ENCODE data around the gene IFNGR1. TPM values are rescaled to one million over a fixed set of nuclear protein-coding genes. Genes with fewer than 3 reads are reported as not detected.

IFNGR1 gene
- total RNA-seq, 2 donors from 2014 or later, result 23.7 to 30.2 TPM

DNA sequence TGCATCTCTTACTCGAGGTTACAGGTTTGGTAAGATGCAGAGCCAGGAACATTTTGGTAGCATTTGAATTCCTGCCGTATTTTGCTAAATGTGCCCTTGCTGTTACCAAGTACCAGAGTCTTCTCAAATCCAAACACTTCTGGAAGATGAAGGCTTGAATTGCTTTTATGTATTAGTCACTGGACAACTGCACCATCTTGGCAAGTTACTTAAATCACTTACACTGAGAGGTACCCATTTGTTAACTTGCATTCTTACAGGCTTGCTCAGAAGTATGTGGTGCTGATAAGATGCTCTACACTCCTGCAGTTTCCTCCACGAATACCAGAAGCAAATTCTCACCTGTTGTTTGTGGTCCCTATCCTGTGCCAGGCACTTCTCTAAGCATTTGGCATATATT lies 58.4 kb downstream of the IFNGR1 start:
- H3K27ac Mint-ChIP-seq, result no peak overlapping the region
- Histone ChIP-seq H3K27me3 (ENCODE audit: control insufficient read depth, insufficient read depth, low read length, poor library complexity, severe bottlenecking) (no peaks in the 10 kb centered on the region), H3K4me3 (ENCODE audit: low read length) (no peak overlapping the region), H3K9me3 (ENCODE audit: control insufficient read depth, low read length) (peaks cover 42% of the 10 kb centered on the region), H3K36me3 (ENCODE audit: control insufficient read depth, insufficient read depth, low read length) (no peaks in the 10 kb centered on the region), H3K4me1 (ENCODE audit: control insufficient read depth, insufficient read depth, low read length) (no peaks in the 10 kb centered on the region), H3K27ac (ENCODE audit: low read depth, low read length) (no peak overlapping the region), H3K9ac (ENCODE audit: extremely low read depth, low read length, poor library complexity, severe bottlenecking) (no peak overlapping the region)
- H3K4me1 Mint-ChIP-seq, result no peaks in the 10 kb centered on the region
- peaks cover 76% of the 10 kb centered on the region for H3K9me3 Mint-ChIP-seq
- WGBS, 2 experiments (ENCODE audit: insufficient coverage in 1 of 2, insufficient read length in 1 of 2), result 87 to 96% methylated on average over 2 to 3 of the region's 3 CpGs
- no peak for DNase-seq
- TF ChIP-seq, protein P1, sequence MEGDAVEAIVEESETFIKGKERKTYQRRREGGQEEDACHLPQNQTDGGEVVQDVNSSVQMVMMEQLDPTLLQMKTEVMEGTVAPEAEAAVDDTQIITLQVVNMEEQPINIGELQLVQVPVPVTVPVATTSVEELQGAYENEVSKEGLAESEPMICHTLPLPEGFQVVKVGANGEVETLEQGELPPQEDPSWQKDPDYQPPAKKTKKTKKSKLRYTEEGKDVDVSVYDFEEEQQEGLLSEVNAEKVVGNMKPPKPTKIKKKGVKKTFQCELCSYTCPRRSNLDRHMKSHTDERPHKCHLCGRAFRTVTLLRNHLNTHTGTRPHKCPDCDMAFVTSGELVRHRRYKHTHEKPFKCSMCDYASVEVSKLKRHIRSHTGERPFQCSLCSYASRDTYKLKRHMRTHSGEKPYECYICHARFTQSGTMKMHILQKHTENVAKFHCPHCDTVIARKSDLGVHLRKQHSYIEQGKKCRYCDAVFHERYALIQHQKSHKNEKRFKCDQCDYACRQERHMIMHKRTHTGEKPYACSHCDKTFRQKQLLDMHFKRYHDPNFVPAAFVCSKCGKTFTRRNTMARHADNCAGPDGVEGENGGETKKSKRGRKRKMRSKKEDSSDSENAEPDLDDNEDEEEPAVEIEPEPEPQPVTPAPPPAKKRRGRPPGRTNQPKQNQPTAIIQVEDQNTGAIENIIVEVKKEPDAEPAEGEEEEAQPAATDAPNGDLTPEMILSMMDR (conservative IDR thresholded peaks at IDR 0.05), result no peak
- no peak overlapping the region for H3K4me3 Mint-ChIP-seq
- H3K36me3 Mint-ChIP-seq (ENCODE audit: low read depth), result peaks cover 5% of the 10 kb centered on the region
- H3K27me3 Mint-ChIP-seq (ENCODE audit: insufficient read depth), result no peaks in the 10 kb centered on the region

DNA sequence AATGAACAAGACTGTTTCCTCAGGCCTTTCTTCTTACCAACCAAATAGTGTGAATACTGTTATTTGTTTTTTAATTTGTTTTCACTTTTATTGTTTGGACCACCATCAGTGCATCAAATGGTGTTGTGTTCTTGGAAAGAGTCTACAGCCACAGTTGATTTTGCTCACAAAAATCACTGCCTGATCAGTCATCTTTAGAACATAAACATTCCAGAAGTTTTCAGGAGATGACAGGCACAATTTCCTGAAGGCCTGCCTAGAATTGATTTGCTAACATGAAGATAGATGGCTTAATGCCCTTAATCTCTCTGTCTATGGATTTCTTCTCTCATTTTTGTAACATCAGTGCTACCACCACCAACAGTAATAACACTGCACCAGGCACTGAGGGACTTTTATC lies 59.3 kb downstream of the IFNGR1 start:
- no peaks in the 10 kb centered on the region for H3K4me1 Mint-ChIP-seq
- peaks cover 34% of the 10 kb centered on the region for H3K9me3 ChIP-seq (ENCODE audit: control insufficient read depth, low read length)
- H3K27me3 Mint-ChIP-seq (ENCODE audit: insufficient read depth), result no peaks in the 10 kb centered on the region
- H3K4me3 Mint-ChIP-seq, result no peak overlapping the region
- no peaks in the 10 kb centered on the region for H3K4me1 ChIP-seq (ENCODE audit: control insufficient read depth, insufficient read depth, low read length)
- no peaks in the 10 kb centered on the region for H3K36me3 ChIP-seq (ENCODE audit: control insufficient read depth, insufficient read depth, low read length)
- no peak overlapping the region for H3K27ac Mint-ChIP-seq
- no peak for DNase-seq
- H3K4me3 ChIP-seq (ENCODE audit: low read length), result no peak overlapping the region
- TF ChIP-seq, protein P1 (conservative IDR thresholded peaks at IDR 0.05), result no peak
- peaks cover 68% of the 10 kb centered on the region for H3K9me3 Mint-ChIP-seq
- peaks cover 5% of the 10 kb centered on the region for H3K36me3 Mint-ChIP-seq (ENCODE audit: low read depth)
- H3K27me3 ChIP-seq (ENCODE audit: control insufficient read depth, insufficient read depth, low read length, poor library complexity, severe bottlenecking), result no peaks in the 10 kb centered on the region
- no peak overlapping the region for H3K9ac ChIP-seq (ENCODE audit: extremely low read depth, low read length, poor library complexity, severe bottlenecking)
- no peak overlapping the region for H3K27ac ChIP-seq (ENCODE audit: low read depth, low read length)

DNA sequence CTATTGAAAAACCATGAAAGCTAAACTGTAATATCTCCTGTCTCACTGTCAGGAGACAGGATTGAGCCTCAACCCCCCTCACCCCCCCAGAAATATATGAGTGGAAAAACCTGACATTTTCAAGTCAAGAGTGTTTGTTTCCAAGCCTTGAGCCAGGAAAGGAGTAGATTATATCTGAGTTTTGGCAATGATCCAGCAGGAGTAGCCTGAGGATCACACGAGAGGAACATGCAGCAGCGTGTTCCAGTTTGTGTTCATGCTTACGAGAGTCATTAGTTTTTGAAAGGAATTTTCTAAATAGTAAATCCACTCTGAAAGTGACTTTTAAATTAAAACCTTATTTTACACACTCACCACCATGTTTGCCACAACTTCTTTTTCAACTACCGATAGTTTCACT lies 61.6 kb downstream of the IFNGR1 start:
- no peak overlapping the region for H3K27ac Mint-ChIP-seq
- H3K36me3 Mint-ChIP-seq (ENCODE audit: low read depth), result no peaks in the 10 kb centered on the region
- H3K9ac ChIP-seq (ENCODE audit: extremely low read depth, low read length, poor library complexity, severe bottlenecking), result no peak overlapping the region
- H3K4me1 ChIP-seq (ENCODE audit: control insufficient read depth, insufficient read depth, low read length), result no peaks in the 10 kb centered on the region
- no peaks in the 10 kb centered on the region for H3K4me1 Mint-ChIP-seq
- H3K9me3 Mint-ChIP-seq, result peaks cover 47% of the 10 kb centered on the region
- no peak overlapping the region for H3K4me3 Mint-ChIP-seq
- H3K27me3 Mint-ChIP-seq (ENCODE audit: insufficient read depth), result no peaks in the 10 kb centered on the region
- TF ChIP-seq, protein P1 (conservative IDR thresholded peaks at IDR 0.05), result no peak
- H3K36me3 ChIP-seq (ENCODE audit: control insufficient read depth, insufficient read depth, low read length), result no peaks in the 10 kb centered on the region
- 95 to 96% methylated on average over 3 to 4 of the region's 4 CpGs for WGBS, 2 experiments (ENCODE audit: insufficient coverage in 1 of 2, insufficient read length in 1 of 2)
- no peak overlapping the region for H3K27ac ChIP-seq (ENCODE audit: low read depth, low read length)
- H3K9me3 ChIP-seq (ENCODE audit: control insufficient read depth, low read length), result peaks cover 12% of the 10 kb centered on the region
- H3K4me3 ChIP-seq (ENCODE audit: low read length), result no peak overlapping the region
- no peak for DNase-seq
- no peaks in the 10 kb centered on the region for H3K27me3 ChIP-seq (ENCODE audit: control insufficient read depth, insufficient read depth, low read length, poor library complexity, severe bottlenecking)
